Fibroblast of villous mesenchyme (primary cell): ENCODE results near the gene NEDD8. TPM values are rescaled to one million over a fixed set of nuclear protein-coding genes. Genes with fewer than 3 reads are reported as not detected.

Experiments
- DNase-seq: peaks from one replicate; pipeline ENCODE4 v3.0.0-alpha.2; 2010; ENCODE audit warnings: low read depth
- H3K4me3 ChIP-seq: 2 replicates; pipeline ENCODE4 v1.5.1; 2011; ENCODE audit warnings: low read depth, mild to moderate bottlenecking, low read length
- CTCF ChIP-seq: IDR thresholded peaks from 2 replicates; pipeline ENCODE4 v1.5.1; 2012; ENCODE audit warnings: low read depth, mild to moderate bottlenecking, low read length; ENCODE audit not compliant: insufficient read depth
- total RNA-seq: library from RNA; depleted of rRNA; stranded (reverse); fragments of >200 nt; gene quantifications from 2 replicates; pipeline ENCODE4 v1.2.3, GENCODE V29; 2012

Gene NEDD8
- total RNA-seq, 1 donor, result 128 TPM

- no peak overlapping the region for H3K4me3 ChIP-seq
- no peak for DNase-seq
- no peak for TF ChIP-seq CTCF
Observed at GRCh38 chr14:24260026-24260779, 28.0 kb upstream of the NEDD8 start.

- DNase-seq, result no peak
- no peak overlapping the region for H3K4me3 ChIP-seq
- TF ChIP-seq CTCF, result no peak
Observed at GRCh38 chr14:24259282-24260025, 27.3 kb upstream of the NEDD8 start.

- TF ChIP-seq CTCF, result no peak
- DNase-seq, result no peak
- H3K4me3 ChIP-seq, result no peak overlapping the region
Observed at GRCh38 chr14:24258548-24259265, 26.5 kb upstream of the NEDD8 start.

- DNase-seq, result no peak
- H3K4me3 ChIP-seq, result no peak overlapping the region
- TF ChIP-seq CTCF, result no peak
Observed at GRCh38 chr14:24258119-24258518, 26.0 kb upstream of the NEDD8 start.

- DNase-seq, result no peak
- TF ChIP-seq CTCF, result no peak
- no peak overlapping the region for H3K4me3 ChIP-seq
Observed at GRCh38 chr14:24256960-24257359, 24.8 kb upstream of the NEDD8 start.

GRCh38 chr14:24255931-24256711 is 24.0 kb upstream of the NEDD8 start:
- no peak overlapping the region for H3K4me3 ChIP-seq
- no peak for TF ChIP-seq CTCF
- no peak for DNase-seq
